GM20000 (cell line): ENCODE results near the gene SHROOM4.

Experiments used
- DNase-seq: peaks from one replicate; pipeline ENCODE4 v3.0.0; 2012; ENCODE audit warnings: low spot score
- CTCF ChIP-seq: IDR thresholded peaks from 2 replicates; pipeline ENCODE4 v1.5.1; 2012; ENCODE audit warnings: mild to moderate bottlenecking, control low read depth; ENCODE audit errors: extremely low read depth, missing control alignments

Gene SHROOM4

GRCh38 chrX:50765986-50766385, 48.0 kb downstream of the SHROOM4 start:
- no peak for TF ChIP-seq CTCF
- no peak for DNase-seq

GRCh38 chrX:50762578-50762977, 51.4 kb downstream of the SHROOM4 start:
- TF ChIP-seq CTCF: no peak

GRCh38 chrX:50756276-50756675, 57.7 kb downstream of the SHROOM4 start:
- no peak for TF ChIP-seq CTCF
- DNase-seq: no peak

More at GRCh38 chrX:50762578-50762977, 51.4 kb downstream of the SHROOM4 start:
- DNase-seq: no peak

GRCh38 chrX:50751091-50751490, 62.9 kb downstream of the SHROOM4 start:
- no peak for DNase-seq
- TF ChIP-seq CTCF: no peak

GRCh38 chrX:50747471-50747900, 66.5 kb downstream of the SHROOM4 start:
- peak; percentile 6 for DNase-seq
- peak; percentile 26 for TF ChIP-seq CTCF

- no peak for DNase-seq
- TF ChIP-seq CTCF: no peak
Measured at GRCh38 chrX:50736656-50737055, 77.3 kb downstream of the SHROOM4 start.

- no peak for DNase-seq
- no peak for TF ChIP-seq CTCF
Measured at GRCh38 chrX:50726296-50726695, 87.7 kb downstream of the SHROOM4 start.
